ENCODE results near the gene RERE.
"Not testable (repeated sequence)": the region's sequence is repeated elsewhere in the genome, so short reads cannot be mapped to it uniquely, and the experiment has no call there.

RERE gene

GRCh38 chr1:8602471-8603219 lies 214.8 kb downstream of the RERE start:
- no peak for DNase-seq (ENCODE audit: low read depth)

- no peak for DNase-seq (ENCODE audit: low read depth)
Measured at GRCh38 chr1:8600336-8600735, 217.1 kb downstream of the RERE start.

- DNase-seq (ENCODE audit: low read depth) = no peak
Measured at GRCh38 chr1:8599646-8600212, 217.7 kb downstream of the RERE start.

GRCh38 chr1:8598783-8599182 lies 218.7 kb downstream of the RERE start:
- no peak for DNase-seq (ENCODE audit: low read depth)

GRCh38 chr1:8598060-8598724 lies 219.2 kb downstream of the RERE start:
- DNase-seq (ENCODE audit: low read depth) = no peak

- no peak for DNase-seq (ENCODE audit: low read depth)
Measured at GRCh38 chr1:8597455-8597854, 220.0 kb downstream of the RERE start.

- DNase-seq (ENCODE audit: low read depth) = no peak
Measured at GRCh38 chr1:8595941-8596340, 221.5 kb downstream of the RERE start.

GRCh38 chr1:8595332-8595731 lies 222.1 kb downstream of the RERE start:
- no peak for DNase-seq (ENCODE audit: low read depth)

- not testable (repeated sequence) for DNase-seq (ENCODE audit: low read depth)
Measured at GRCh38 chr1:8593292-8593691, 224.1 kb downstream of the RERE start.

GRCh38 chr1:8591569-8591968 lies 225.9 kb downstream of the RERE start:
- DNase-seq (ENCODE audit: low read depth) = no peak

- no peak for DNase-seq (ENCODE audit: low read depth)
Measured at GRCh38 chr1:8590721-8591351, 226.6 kb downstream of the RERE start.

- no peak for DNase-seq (ENCODE audit: low read depth)
Measured at GRCh38 chr1:8589571-8589970, 227.9 kb downstream of the RERE start.

- no peak for DNase-seq (ENCODE audit: low read depth)
Measured at GRCh38 chr1:8587784-8588183, 229.7 kb downstream of the RERE start.

- no peak for DNase-seq (ENCODE audit: low read depth)
Measured at GRCh38 chr1:8586438-8586837, 231.0 kb downstream of the RERE start.

GRCh38 chr1:8584316-8584715 lies 233.1 kb downstream of the RERE start:
- no peak for DNase-seq (ENCODE audit: low read depth)

- DNase-seq (ENCODE audit: low read depth) = no peak
Measured at GRCh38 chr1:8583031-8583430, 234.4 kb downstream of the RERE start.

- no peak for DNase-seq (ENCODE audit: low read depth)
Measured at GRCh38 chr1:8580566-8580965, 236.9 kb downstream of the RERE start.

- no peak for DNase-seq (ENCODE audit: low read depth)
Measured at GRCh38 chr1:8578936-8579335, 238.5 kb downstream of the RERE start.

- no peak for DNase-seq (ENCODE audit: low read depth)
Measured at GRCh38 chr1:8578132-8578877, 239.1 kb downstream of the RERE start.

GRCh38 chr1:8574985-8575384 lies 242.5 kb downstream of the RERE start:
- no peak for DNase-seq (ENCODE audit: low read depth)

GRCh38 chr1:8572106-8572505 lies 245.3 kb downstream of the RERE start:
- DNase-seq (ENCODE audit: low read depth) = no peak

Measured in stimulated activated CD4-positive, alpha-beta T cell treated with anti-CD3 and anti-CD28 coated beads, Interleukin-2, amount 100 ng/mL, for 4 hours (primary cell).